GM18502 (cell line): Measurements from ENCODE around the gene ATMIN.
A peak's percentile ranks its signal among the peaks of the same experiment; 100 is the strongest.

Experiments used
- ATAC-seq: cut with Tn5 transposase; IDR thresholded peaks from one replicate; pipeline ENCODE4 v1.9.1; 2021; ENCODE audit warnings: mild to moderate bottlenecking; ENCODE audit not compliant: unreplicated experiment, poor library complexity

Gene ATMIN

DNA sequence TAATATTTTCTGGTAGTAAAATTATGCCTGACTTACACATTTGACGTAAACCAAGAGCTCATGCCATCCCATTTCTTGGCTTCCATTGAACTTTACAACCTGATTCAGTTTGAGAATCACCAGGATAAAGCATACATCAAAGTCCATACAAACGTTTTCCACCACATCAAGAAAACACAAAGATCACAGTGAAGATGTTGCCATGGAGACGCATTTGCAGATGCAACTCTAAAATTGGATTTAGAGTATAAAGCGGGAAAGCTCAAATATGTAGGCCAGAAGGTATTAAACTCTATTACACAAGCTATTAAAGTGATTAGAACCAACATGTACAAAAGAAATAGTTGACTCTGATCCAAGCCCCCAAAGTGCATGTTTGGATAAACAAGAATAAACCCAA, 31.0 kb downstream of the ATMIN start:
- ATAC-seq: no peak

DNA sequence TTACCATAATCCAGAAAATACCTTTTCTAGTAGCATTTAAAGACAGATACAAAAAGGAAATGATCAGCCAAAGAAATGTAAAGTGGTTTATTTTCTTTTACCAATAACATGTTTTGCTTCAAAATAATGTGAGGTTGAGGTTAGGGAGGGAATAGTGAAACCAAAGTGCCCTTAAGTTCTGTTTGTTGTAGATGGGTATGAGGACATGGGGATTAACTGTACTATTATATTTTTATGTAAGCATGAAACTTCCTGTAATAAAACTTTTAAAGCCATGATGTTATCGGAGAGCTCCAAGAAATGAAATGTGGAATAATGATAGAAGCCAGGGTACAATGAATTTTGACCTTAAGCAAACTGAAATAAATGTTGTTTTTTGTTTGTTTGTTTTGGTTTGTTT, 31.5 kb downstream of the ATMIN start:
- no peak for ATAC-seq

DNA sequence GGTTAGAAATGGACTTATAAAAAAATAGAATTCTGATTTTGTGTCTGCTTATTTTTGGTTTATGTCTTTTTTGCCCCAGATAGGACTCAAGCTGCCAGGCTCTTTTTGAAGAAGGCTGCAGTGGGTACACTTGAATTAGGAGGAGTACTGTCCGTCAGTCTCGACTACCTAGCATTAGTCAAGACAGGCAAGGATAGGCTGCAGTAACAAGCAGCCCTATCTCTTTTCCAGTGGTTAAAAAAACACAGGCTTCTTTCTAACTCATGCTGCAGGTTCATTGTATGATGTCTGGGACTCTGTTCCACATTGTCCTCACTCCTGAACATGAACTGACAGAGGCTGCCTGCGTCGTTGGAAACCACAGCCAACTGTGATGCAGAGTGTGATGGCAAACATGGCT, 33.4 kb downstream of the ATMIN start:
- no peak for ATAC-seq

DNA sequence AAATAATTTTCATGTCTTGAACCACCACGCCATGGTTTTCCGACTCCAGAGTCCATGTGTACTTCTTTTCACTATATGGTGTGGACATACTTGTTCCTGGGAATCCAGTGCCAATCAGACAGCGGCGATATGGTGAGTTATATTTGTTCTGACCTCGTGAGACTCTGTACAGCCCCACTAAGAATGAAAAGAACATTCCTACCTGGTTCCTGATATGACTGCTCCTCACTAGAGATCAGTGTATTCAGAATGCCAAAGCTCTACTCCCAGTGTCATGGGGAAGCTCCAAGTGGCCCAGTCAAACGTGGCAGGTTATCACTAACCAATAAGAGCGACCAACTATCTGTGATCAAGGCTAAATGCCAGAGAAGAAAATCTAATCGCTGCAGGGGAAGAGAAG, 35.3 kb downstream of the ATMIN start:
- ATAC-seq: no peak

DNA sequence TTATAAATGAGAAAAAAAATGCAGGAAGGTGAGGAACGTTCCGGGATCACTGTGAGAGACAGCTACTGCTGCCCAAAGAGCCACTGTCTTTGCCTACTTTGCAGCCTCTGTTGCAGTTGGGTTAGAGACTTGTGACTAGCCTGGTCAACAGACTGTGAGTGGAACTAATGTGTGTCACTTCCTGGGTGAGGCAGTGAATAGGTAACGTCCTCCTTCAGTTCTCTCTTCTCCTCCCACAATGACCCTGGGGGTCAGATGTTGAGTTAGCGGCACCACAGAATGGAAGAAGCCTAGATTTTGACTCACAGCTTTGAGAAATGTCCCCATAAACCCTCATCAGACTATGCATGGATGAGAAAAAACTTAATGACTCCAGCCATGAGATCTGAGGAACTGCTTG, 36.2 kb downstream of the ATMIN start:
- ATAC-seq: no peak

DNA sequence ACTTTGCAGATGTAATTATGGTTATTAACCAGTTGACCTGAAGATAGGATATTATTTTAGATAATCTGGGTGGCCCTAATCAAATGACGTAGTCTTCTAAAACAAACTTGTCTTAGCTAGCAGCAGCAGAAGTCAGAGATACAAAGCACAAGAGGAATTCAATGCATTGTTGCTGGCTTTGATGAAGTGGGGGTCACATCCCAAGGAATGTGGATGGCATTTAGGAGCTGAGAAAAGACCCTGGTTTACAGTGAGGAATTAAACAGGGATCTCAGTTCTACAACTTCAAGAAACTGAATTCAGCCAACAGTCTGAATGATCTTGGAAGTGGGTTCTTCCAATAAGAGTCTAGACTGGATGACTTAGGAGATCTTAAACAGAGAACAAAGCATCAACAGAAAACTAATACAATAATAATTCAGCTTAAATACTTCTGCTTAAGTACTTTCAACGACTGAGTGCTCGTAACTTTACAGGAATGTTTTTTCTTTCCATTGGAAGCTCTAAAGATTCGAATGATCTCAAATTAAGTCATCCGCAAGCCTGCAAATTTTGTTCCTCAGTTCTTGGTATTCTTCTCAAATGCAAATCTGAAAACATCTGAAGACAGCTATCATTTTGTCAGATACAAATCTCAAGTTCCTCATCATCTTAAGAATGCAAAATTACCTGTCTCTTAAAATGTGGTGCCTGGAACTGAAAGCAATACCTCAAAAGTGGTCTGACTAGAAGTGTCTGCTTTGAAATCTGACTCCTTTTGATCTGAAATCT, 38.1 kb downstream of the ATMIN start:
- ATAC-seq: no peak

DNA sequence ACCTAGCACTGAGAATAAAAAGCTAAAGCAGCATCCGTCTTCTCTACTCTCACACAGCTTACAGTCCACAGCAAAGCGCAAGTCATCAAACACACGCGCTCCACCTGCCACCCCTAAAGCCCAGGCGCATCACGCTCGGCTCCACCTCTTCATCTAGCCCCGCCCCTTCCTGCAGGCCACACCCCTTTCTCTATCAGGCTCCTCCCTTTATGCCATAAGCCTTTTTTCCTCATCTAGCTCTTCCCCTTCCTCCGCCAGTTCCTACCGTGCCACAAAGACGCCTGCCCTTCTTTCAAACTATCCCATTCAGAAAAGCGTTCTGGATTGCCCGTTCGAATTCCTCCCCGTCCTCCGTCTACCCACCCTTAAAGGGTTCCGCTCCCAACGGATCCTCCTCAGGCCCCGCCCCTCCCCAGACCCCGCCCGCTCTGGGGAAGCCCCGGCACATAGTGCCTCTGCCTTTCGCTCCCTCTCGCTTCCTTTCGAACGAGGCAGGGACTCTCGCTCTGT, 41.0 kb downstream of the ATMIN start:
- ATAC-seq: peak; percentile 85

DNA sequence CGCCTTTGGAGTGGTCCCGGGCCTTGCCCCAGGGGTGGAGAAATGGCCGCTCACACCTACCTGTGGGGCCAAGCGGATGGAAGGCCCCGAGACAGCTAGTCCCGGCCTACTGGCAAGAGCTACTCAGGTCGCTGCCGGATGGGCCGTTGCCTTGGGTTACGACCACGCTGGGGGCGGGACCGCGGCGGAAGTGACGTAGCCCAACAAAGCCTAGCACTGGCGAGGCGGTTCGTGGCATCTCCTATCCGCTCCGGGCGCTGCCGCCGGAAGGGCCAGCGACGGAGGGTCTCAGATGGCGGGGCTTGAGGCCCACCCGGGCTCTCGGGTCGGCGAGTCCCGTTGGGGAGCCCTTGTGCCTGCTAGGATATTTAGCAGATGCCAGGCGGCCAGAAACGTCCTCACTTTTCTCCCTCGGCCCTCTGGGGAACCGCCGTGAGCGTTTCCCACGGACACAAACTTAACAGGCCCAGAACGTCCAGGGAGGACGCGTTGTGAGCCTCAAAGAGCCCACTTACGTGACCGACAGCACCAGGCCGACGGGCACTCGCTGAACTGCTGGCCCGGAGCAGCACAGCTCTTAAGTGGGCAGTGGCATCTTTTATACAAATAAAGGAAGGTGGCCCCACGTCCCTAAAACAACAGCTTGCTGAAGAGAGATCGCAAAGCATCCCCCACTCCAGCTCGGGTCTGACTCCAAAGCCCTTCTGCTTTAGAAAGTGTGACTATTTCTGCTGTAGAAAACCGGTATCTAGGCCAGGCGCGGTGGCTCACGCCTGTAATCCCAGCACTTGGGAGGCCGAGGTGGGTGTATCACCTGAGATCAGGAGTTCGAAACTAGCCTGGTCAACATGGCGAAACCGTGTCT, 41.7 kb downstream of the ATMIN start, which contains the start of gene C16orf46:
Gene C16orf46, minus strand, starts transcription at position 163 of the 865 bp plus-strand sequence. CDS start 13,283 bp downstream, outside the sequence.
- peak; percentile 94 for ATAC-seq

DNA sequence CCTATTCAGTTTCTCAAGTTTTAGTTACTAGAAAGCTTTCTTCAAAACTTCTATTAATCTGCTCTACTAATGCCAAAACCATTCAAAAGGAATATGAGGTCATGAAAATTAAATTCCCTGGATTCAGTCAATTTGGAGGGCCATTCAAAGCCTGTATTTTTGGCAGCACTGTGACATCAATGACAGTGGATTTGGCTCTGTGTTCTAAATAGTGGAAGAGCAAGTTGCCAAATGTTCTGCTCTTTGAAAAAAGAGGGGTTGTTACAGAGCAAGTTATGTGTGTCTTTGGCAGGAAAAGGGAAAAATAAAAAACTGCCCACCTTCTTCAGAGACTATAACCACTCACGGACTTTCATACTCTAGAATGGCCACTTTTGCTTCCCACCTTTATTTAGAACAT, 44.6 kb downstream of the ATMIN start:
- no peak for ATAC-seq

DNA sequence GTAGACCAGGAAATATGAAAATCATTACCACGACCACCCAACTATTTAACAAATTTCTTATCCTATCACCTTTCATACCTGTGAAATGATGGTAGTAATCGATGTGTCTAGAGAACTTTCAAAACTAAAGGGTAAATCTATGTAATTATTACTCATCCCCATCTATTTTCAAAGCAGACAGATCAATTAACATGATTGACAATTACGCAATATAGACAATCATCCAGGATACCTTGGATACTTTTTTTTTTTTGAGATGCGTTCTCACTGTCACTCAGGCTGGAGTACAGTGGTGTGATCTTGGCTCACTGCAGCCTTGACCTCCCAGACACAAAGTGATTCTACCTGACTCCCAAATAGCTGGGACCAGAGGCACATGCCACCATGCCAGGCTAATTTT, 45.4 kb downstream of the ATMIN start:
- ATAC-seq: no peak

DNA sequence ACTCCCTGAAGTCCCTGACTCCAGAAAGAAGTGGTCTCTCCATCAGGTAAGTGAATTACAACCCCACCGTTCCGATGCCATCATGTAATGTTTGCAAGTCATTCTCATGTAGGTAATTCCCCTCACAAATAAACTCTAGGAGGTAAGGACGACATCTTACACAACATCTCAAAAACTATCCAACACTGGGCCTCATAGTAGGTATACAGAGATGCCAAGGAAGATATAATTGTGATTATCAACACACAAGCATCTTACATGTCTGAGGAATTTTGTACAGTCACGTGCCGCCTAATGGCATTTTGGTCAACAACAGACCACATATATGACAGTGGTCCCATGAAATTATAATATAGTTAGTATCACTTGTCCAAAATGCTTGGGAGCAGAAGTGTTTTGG, 53.2 kb downstream of the ATMIN start:
- no peak for ATAC-seq

DNA sequence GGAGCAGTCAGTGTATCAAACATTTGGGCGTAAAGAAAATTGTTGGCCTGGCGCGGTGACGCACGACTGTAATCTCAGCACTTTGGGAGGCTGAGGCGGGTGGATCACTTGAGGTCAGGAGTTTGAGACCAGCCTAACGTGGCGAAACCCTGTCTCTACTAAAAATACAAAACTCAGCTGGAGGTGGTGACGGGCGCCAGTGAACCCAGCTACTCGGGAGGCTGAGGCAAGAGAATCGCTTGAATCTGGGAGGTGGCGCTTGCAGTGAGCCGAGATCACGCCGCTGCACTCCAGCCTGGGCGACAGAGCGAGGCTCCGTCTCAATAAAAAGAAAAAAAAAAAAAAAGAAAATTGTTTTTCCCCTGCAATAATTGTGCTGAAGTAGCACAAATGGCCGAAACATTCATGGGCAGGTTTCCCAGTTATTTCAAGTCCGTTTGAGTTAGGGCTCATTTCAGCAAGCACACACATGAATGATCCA, 59.2 kb downstream of the ATMIN start:
- no peak for ATAC-seq

DNA sequence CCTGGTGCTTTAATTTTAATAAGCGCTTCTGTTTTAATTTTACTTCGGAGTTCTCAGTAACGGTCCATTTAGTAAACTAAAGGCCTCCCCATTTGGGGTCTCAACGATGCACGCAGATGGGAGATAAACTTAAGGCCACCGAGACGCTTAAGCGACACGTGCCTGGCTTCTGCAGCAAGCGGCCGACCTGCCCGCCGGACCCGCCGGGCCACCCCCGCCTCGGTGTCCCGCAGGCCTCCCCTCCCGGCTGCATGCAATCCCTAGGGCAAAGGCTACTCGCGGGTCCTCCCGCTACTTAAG, 60.0 kb downstream of the ATMIN start:
- ATAC-seq: peak; percentile 3

DNA sequence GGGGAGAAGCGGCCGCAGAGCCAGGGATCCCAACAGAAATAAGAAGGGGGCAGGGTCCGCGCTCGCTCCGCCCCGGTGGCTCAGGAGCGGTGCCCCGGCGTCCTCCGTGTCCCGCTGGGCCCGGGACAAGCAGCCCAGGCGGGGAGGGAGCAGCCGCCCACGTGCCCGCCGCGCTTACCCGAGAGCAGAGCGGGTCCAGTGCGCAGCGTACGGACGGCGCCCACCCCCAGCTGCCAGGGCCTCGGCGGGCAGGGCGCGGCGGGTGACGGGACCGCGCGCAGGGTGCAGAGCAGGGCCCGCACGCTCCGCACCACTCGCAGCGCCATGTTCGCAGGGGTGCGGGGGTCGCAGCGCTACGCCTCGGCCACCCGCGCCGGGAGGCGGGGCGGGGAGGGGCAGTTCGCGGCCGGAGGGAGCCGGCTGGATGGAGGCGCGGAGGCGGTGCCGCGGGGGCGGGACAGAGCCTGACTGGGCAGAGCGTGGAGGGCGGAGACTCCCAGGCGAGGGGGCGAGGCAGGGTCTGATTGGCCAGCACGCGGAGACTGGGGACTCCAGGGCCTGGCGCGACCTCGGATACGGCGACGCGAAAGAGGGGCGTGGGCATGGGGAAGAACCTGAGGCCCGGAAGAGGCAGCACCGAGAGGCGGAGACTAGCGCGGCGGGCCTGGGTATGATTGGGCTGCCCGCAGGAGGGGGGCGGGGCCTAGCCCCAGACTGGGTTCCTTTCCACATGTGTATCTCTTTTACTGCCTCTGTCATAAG, 60.5 kb downstream of the ATMIN start, which contains the start of gene GCSH:
Gene GCSH, minus strand, starts transcription at position 443 of the 762 bp plus-strand sequence. Its CDS starts 117 bp downstream, at position 326.
- ATAC-seq: peak; percentile 98

DNA sequence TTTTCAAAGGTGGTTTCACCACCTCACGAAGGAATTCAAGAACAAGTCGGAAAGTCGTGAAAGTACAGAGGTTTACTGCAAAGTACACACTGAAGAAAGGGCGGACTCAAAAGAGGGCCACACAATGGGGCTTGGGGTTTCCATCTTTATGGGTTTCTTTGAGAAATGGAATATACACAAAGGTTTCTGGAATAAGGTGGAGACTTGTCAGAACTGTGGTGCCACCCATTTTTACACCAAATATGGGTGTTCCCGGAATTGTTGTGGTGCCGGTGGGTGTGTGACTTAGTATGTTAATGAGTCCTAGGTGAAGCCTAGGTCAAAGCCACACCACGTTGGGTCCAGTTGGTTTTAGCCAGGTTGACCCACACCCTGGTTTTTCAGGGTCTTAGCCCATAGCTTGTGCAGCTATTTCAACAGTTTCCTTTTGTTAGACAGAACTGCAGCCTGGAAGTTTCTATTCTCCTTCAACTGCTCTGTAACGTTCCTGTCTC, 61.1 kb downstream of the ATMIN start:
- no peak for ATAC-seq
